ENCODE measurements around the gene RFC5.
A peak's percentile ranks its signal among the peaks of the same experiment; 100 is the strongest.
"Not testable (repeated sequence)": the region's sequence is repeated elsewhere in the genome, so short reads cannot be mapped to it uniquely, and the experiment has no call there.

Gene RFC5

DNA sequence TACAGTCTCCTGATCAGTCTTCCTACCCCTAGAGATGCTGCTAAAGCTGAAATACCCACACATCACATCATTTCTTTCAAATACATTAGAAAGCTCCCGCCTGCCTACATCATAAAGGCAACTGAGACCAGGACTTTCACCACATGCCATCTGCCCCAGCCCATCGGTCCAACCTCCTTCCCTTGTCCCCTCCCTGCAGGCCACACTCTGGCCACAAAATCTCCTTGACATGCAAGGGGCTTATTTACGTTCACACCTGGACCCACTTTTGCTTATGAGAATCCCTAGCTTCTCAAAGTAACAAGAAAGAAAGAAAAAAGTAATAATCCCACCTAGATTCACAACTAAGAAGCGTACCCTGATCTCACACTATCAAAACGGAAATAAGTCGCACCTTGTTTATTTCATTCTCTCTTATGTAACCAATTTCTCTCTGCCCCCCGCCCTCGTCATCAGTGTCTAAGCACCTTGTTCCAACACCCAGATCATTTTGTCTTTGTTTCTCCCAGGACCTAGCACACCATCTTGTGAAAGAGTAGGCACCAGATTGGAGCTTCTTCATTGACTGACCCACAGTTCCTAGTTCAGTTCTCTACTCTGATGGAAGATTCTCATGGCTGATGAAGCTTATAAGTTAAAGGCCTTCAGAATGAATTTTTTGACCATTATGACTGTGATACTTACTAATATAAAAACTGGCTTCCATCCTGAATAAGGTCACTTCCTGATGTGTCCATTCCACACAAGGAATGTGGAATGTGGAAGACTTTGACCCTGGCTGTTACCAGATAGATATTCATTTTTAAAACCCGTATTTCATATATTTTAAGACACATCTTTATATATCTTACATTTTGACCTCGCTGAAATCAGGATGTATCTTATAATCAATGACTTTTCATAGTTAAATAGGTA lies 36.8 kb downstream of the RFC5 start:
- DNase-seq, result no peak

DNA sequence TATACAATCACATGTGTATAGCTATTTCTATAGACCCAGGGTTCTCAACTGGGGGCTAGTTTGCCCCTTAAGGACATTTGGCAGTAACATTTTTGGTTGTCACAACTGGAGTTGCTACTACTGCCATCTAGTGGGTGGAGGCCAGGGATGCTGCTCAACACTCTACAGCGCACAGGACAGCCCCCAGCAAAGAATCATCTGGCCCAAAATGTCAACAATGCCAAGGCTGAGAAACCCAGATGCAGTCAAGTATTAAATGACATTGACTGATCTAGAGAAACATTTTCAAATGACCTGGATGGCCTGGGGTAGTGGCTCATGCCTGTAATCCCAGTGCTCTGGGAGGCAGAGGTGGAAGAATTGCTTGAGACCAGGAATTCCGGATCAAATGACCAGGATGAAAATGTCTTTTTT lies 38.6 kb downstream of the RFC5 start:
- DNase-seq, result peak; percentile 79

DNA sequence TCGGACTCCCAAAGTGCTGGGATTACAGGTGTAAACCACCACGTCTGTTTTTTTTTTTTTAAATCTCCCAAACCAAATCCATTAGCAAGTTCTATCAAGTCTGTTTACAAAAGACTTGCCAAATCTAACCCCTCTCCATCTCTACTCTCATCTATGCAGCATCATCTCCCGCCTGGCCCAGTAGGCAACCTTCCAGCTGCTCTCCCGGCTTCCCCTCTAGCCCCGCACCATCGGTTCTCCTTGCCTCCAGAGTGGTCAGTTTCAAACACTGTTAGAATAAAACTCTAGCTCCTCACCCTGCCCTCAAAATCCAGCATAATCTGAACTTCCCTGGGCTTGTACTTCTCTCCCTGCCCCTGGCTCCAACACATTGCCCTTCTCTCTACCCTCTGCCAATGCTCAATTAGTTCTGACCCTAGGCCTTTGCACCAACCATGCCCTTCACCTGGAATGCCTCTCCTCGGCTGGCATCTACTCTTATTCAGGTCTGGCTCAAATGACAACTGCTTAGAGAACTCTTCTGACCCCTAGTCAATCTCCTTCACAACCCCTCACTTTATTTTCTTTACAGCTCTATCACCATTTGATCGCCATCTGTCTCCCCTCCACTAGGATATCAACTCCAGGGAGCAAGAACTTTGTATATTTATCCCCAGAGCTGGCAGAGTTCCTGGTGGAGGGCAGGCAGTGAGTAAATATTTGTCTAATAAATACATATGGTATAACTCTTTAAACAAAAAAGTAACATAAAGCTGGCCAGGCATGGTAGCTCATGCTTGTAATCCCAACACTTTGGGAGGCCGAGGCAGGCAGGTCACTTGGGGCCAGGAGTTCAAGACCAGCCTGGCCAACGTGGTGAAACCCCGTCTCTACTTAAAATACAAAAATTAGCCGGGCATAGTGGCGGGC lies 39.6 kb downstream of the RFC5 start:
- no peak for DNase-seq

DNA sequence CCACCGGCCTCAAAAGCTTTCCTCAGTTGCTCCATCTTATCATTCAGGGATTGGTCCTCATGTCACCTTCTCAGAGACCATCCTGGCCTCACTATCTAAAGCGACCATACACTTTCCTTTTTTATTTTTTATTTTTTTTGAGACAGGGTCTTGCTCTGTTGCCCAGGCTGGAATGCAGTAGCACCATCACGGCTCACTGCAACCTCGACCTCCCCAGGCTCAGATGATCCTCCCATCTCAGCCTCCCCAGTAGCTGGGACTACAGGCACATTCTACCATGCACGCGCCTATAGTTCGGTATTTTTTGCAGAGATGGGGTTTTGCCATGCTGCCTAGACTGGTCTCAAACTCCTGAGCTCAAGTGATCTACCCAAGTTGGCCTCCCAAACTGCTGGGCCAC lies 41.7 kb downstream of the RFC5 start:
- DNase-seq, result no peak

DNA sequence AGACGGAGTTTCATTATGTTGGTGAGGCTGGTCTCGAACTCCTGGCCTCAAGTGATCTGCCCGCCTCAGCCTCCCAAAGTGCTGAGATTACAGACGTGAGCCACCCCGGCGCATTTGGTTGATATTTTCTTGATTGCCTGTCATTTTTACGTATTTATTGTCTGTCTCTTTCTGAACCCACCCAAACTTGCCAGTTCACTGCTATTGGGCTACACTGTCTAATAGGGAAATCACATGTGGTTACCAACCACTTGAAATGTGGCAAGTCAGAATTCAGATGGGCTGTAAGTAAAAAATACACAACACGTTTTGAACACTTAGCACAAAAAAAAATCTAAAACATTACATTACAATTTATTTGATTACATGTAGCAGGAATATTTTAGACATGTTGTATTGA lies 42.4 kb downstream of the RFC5 start:
- DNase-seq, result no peak

DNA sequence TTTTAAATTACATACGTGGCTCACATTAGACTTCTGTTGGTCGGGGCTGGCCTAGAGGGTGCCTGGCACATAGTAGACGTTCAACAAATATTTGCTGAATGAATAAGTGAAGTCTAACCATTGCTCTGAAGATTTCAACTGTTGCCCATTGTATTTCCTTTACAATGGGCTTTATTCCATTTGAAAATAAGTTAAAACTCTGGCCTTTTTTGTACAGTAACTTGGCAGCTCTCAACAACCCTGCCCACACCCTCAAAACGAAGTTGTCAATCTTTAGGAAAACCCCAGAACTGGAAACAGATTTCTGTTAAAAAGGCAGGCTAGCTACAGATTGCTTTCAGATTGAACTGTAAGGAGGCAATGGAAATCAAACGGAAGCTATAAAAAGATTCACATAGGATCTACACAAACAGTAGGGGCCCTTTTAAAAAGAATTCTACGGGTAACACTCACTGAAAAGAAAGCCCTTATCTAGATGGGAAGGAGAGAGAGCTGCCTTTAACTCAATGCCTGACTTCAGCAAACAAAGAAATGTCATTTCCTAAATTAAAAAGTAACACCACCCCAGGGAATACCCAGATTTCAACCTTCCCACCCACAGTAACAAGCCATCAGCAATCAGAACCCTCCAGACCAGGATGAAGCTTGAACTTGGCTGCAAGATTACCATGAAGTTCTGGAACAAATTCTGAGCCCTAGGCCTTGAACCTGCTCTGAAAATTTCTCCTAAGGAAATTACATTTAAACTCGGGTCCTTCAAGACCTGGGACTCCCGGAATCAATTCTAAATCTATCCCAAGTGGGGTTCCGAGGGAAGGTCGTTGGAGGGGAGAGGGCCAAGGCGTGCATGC lies 43.1 kb downstream of the RFC5 start:
- DNase-seq, result no peak

DNA sequence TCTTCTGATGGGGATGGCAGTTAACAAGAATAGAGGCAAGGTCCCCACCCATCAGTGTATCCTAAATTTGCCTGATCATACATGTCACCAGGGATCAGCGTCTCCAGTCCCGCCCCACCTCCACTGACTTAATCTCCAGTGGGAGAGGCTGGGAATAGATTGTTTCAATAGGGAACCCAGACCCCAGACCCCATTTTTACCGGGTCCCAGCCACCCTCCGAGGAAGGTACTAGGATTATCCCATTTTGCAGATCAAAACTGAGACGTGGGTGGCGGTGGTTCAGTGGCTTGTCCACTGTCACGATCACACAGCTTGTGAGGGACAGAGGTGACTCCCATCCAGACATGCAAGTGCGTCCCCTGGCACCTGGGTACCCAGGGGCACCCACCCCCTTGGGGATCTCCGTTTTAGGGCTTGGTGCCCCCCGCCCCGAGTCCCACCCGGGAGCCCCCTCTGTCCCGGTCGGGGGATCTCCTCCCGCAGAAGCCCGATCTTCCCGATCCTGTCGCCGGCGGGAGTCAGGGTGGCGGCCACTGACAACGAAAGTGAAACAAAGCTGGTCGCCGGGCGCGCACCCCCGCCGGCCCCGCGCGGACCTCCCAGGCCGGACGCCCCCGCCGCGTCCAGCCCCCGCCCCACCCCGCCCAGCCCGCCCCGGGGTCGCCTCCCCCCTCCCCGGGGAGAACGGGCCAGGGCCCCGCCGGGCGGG lies 44.0 kb downstream of the RFC5 start:
- peak; percentile 42 for DNase-seq

DNA sequence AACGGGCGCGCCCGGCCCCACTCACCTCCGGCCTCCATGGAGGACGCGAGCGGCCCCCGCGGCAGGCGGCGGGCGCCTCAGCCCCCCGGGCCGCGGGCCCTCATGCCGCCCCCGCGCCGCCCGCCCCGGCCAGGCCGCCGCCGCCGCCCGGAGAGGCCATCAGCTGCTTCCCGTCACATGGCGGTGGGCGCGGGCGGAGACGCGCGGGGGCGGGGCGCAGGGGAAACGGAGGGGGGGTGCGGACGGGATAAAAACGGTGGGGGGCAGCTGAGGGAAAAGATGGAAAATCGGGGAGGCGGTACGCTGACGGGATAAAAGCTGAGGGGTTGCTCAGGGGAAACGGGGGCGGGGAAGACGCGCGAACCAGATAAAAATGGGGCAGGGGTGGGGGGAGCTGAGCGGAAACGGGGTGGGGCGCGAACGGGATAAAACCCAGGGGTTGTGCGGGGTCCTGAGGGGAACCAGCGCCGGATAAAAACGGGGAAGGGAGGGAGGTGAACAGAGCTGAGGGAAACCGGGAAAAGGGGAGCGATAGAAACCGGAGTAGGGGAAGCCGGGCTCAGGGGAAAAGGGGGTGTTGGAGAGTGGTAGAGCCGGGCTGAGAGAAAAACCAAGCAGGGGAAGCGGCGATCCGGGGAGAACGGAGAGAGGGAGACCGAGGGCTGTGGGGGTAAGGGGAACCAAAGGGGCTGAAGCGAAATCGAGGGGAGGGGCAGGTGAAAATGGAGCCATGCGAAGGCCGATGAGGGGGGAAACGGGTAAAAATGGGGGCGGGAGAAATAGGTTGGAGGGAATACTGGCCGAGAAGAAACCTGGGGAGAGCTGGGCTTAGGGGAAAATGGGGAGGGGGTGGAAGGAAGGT lies 44.7 kb downstream of the RFC5 start, which contains the start of gene WSB2:
Gene WSB2, minus strand, starts transcription at position 169 of the 862 bp plus-strand sequence. Its CDS starts 131 bp downstream, at position 38.
- peak; percentile 64 for DNase-seq

DNA sequence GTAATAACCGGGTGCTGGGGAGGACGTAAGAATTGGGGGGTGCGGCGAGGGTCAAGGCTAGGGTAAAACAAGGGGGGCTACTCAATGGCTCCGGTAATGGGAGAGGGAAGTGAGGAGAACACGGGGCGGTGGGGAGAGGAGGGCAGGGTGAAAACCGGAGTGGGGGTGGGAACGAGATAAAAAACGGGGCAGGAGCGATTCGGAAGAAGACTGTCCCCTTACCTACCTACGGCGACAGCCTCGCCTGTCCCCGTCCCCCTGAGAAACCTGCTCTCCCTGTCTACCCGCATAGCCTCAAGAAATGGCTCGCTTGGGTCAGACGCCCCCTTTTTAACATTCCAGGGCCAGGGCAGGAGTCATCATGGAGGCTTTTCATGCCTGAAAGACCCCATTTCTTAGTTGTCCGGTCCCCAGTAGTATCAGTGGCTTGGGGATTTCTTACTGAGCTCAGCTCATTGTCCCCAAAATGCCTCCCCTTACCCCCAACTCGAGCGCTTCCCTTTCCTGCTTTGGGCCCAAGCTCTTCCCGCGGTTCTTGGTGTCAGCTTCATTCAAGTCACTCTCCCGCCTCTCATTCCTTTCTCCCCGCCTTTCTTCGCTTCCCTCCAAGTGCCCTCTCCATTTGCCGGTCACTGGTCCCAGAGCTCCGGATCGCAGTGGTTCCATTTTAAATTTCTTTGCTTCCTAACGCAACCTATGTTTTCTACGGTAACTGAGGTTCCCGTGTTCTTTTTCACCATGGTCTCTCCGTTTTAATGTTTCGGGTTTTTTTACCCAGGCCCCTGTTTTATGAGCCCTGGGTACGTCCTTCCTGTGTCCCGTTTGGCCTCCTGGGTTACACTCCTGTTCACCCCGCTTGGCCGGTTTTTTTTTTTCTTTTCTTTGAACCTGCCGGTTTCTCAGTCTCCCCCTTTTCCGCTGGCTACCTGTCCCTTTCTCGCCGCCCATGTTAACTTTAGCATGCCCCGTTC lies 45.7 kb downstream of the RFC5 start:
- DNase-seq, result peak; percentile 13

DNA sequence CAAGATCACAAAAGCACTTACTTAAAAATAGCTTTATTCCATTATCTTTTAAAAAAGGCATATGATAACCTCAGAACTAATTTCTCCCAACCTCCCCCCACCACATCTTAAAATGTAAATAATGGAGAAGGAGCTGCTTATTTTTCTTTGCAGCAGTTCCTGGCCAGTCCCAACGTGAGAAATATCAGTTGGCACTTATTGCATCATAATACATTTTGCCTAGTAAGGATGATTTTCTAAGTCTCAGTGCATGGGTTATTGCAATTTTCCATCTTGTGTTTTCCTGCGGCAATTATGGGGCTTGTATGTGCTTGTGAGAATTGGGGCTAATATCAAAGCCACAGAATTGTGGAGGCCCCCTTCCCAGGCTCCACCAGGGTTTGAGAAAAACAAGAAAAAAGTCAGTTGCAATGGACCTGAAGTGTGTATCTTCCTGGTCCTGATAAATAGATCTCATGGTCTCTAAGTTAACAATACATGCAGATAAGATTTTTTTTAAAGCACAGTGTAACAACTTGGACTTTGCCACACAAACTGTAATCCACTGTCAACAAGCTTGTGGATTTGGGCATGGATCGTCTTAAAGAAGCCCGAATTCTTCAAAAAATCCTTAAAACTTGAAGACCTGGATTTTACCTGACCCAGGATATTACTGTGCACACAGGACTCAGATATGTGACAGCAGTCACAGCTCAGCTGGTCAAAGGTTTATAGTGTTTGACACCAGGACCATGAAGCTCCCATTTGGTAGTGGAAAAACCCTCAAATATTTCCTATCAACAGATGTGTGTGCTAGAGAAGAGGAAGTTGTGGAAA lies 47.3 kb downstream of the RFC5 start:
- DNase-seq, result no peak

DNA sequence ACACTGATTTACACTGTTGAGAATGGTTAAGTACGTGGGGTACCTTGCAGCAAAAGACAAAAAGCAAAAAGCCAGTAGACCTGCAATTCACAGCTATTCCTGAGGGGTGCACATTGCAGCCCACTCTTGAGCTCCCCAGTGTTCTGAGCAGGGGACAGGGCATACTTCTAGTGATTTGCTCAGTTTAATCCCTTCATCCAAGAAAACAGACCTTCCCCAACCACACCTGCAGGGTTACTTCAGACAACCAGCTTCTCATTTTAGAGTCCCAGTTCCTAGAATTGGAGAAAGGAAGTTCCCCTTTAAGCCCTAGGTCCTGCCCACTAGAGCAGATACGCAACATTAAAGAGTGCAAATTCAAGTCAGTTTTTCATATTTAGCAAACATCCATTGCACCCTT lies 48.1 kb downstream of the RFC5 start:
- DNase-seq, result no peak

DNA sequence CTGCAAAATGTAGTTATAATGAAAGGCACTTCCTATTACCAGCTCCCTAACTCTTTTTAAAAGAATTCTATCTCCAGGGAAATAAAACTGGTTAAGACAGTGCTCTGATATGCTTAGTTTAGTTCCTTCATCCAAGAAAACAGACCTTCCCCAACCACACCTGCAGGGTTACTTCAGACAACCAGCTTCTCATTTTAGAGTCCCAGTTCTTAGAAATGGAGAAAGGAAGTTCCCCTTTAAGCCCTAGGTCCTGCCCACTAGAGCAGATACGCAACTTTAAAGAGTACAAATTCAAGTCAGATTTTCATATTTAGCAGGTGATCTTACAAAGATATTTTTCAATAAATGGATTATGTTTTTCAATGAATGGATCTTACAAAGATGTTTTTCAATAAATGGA lies 48.9 kb downstream of the RFC5 start:
- DNase-seq, result no peak

DNA sequence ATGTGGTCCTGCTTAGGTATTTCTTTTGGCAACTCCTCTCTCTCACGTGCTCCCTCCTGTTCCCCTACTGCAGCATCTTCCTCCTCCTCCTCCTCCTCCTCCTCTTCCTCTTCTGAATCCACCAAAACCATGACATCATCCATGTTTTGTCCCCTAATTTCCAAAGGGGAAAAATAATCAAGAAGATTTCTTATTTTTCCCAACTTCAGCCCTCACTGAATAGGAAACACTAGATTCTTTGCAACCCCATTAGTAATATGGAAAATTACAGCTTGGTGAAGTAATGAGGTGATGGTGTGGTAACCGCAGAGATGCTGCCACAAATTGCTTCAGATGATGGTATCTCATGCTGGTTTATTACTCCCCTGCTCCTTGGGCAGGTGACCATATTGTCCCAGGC lies 51.9 kb downstream of the RFC5 start:
- no peak for DNase-seq

DNA sequence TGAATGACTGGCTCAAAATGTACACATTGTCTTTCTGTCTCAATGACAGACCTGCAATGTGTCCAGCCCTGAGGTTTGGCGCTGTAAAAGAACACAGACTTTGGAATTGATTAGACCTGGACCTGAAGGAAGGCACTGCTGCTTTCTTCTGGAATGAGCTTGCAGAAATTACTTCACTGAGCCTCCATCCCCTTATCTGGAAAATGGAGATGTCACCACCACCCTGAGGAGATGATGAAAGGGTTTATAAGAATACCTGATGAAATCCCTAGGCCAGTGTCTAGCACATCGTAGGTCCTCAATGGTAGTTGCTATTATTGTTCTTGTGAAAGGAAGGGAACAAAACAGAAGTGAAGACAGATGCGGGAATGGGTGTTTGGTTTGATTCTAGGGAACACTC lies 54.1 kb downstream of the RFC5 start:
- DNase-seq, result no peak

DNA sequence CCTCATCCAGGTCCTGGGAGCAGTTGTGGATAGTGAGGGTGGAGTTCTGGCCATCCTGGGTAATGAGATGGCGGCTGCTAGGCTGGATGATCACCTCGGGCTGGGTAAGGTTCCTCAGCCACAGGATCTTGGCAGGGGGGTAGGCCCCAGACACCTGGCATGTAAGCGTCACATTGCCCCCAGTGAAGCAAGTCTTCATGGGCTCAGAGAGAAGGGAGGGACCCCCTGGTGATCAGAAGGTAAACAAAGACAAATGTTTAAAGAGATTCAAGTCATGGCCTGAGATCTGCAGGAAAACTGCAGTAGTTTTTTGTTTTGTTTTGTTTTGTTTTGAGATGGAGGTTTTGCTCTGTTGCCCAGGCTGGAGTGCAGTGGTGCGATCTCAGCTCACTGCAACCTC lies 57.3 kb downstream of the RFC5 start:
- DNase-seq, result no peak

DNA sequence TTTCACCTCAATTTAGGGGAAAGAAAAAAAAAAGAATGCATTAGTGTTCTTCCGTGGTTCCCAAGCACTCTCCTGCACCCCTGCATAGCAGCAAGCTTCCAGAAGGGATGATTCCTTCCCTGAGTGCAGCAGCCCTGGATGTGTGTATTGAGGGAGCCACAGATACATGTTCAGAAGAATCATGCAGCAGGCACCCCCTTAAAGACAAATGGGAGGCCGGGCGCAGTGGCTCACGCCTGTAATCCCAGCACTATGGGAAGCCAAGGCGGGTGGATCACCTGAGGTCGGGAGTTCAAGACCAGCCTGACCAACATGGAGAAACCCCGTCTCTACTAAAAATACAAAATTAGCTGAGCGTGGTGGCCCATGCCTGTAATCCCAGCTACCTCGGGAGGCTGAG lies 65.0 kb downstream of the RFC5 start:
- not testable (repeated sequence) for DNase-seq
